ENCODE data around the gene LARP4B.

The LARP4B gene

DNA sequence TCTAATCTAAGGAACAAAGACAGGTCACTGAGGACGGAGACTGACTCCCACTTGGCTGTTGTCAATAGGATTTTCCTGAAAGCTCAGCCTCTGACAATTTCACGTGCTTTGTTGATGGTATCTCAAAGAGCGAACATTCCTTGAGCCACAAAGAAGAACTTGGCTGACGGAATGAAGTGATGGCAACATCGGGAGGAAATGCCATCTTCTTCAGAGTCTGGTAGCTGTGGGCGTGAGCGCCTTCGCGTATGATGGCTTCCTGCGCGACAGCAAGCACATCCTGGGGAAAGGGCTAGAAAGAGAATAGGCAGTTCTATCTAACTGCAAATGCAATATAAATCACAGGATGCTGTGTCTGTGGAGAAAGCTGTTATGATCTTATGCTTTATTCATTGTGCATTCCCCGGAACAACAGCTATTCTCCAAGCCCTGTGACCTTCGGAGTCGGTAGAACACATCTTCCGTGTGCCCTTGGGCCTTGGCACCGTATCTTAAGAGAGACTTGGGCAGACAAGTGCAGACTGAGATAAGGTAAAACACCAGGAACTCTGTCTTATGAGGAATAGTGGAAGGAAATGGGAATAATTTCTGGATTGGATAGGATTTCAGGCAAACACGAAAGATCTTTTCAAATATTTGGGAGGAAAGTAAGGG lies 37.2 kb upstream of the LARP4B start:
- no peaks in the 10 kb centered on the region; the same call in 1 of the 2 replicates for H3K27me3 ChIP-seq (ENCODE audit: low read depth, low read length)
- no peak overlapping the region for H3K27ac ChIP-seq (ENCODE audit: low read length)
- H3K79me2 ChIP-seq (ENCODE audit: low read length) = no peaks in the 10 kb centered on the region
- H3K36me3 ChIP-seq (replicated peaks; ENCODE audit: low read depth, low read length) = no peaks in the 10 kb centered on the region
- TF ChIP-seq EZH2phosphoT487 (IDR thresholded peaks at IDR 0.05; ENCODE audit: low read depth) = no peak
- H3K9me3 ChIP-seq (ENCODE audit: insufficient read depth, low read length) = no peaks in the 10 kb centered on the region
- H3K4me1 ChIP-seq (ENCODE audit: low read length) = peaks cover 8% of the 10 kb centered on the region
- no peak overlapping the region for H2AFZ ChIP-seq (ENCODE audit: low read depth, low read length)
- H3K4me2 ChIP-seq (ENCODE audit: low read length) = no peak overlapping the region
- H4K20me1 ChIP-seq (ENCODE audit: insufficient read depth, low read length) = no peaks in the 10 kb centered on the region
- no peak overlapping the region for H3K4me3 ChIP-seq (ENCODE audit: low read length)
- no peak overlapping the region for H3K9ac ChIP-seq (ENCODE audit: low read length)

DNA sequence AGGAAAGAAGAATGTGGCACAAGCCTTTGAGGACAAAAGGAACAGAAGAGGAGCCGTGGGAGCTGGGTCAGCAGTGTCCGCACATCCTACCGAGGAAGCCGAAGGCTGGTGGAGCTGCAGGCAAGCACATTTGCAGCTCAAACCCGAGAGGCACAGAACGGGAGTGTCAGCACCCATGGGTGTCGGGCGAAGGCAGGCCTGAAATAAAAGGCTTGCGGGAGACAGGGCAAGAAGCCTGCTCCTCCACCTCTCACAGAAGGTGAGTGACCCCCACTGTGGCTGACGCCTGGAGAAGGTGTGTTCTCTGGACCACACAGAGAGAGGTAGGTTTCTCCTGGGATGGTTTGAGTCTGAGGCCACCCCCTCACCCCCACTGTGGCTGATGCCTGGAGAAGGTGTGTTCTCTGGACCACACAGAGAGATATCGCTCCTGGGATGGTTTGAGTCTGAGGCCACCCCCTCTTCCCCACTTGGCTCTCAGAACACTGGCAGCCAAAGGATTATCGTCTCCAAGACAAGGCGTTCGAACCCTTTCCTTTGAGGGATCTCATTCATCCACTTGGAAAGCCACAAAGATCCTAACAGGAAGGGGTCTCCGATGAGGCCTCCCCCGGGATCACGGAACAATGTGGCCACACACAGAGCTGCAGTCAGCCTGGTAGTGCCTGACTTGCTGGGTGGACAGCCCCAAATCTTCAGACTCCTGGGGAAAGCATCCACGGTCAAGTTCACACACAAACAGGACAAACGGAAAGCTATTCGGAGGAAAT lies 35.1 kb upstream of the LARP4B start:
- TF ChIP-seq, protein P1, sequence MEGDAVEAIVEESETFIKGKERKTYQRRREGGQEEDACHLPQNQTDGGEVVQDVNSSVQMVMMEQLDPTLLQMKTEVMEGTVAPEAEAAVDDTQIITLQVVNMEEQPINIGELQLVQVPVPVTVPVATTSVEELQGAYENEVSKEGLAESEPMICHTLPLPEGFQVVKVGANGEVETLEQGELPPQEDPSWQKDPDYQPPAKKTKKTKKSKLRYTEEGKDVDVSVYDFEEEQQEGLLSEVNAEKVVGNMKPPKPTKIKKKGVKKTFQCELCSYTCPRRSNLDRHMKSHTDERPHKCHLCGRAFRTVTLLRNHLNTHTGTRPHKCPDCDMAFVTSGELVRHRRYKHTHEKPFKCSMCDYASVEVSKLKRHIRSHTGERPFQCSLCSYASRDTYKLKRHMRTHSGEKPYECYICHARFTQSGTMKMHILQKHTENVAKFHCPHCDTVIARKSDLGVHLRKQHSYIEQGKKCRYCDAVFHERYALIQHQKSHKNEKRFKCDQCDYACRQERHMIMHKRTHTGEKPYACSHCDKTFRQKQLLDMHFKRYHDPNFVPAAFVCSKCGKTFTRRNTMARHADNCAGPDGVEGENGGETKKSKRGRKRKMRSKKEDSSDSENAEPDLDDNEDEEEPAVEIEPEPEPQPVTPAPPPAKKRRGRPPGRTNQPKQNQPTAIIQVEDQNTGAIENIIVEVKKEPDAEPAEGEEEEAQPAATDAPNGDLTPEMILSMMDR (IDR thresholded peaks at IDR 0.05; ENCODE audit: low read depth, low read length) = no peak
- no peak for TF ChIP-seq EZH2phosphoT487 (IDR thresholded peaks at IDR 0.05; ENCODE audit: low read depth)
- Histone ChIP-seq H3K36me3 (replicated peaks; ENCODE audit: low read depth, low read length) (no peaks in the 10 kb centered on the region), H4K20me1 (ENCODE audit: insufficient read depth, low read length) (no peaks in the 10 kb centered on the region), H2AFZ (ENCODE audit: low read depth, low read length) (no peak overlapping the region), H3K9ac (ENCODE audit: low read length) (no peak overlapping the region), H3K9me3 (ENCODE audit: insufficient read depth, low read length) (no peaks in the 10 kb centered on the region), H3K27ac (ENCODE audit: low read length) (no peak overlapping the region), H3K4me2 (ENCODE audit: low read length) (no peak overlapping the region), H3K4me1 (ENCODE audit: low read length) (no peaks in the 10 kb centered on the region), H3K79me2 (ENCODE audit: low read length) (no peaks in the 10 kb centered on the region), H3K4me3 (ENCODE audit: low read length) (no peak overlapping the region), H3K27me3 (ENCODE audit: low read depth, low read length) (no peaks in the 10 kb centered on the region; the same call in 1 of the 2 replicates)

DNA sequence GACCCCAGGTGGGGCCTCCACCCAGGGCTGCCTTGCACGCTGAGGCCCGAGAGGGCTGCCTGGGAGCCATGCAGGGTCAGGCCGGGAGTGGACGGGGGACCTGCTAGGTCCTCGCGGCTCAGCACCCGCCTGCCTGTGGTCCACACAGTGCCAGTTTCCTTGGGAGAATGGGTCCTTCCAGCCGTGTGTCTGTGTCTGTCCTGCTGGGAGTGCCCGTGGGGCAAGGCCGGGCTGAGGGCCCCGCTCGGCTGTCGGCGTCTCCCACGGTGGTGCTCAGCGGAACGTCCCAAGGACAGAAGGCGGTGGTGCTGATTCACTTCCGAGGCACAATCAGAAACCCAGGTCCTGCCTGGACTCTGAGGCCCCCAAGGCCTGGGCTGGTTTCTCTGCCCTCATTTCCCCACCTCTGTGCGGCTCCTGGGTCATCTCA lies 33.5 kb upstream of the LARP4B start:
- no peaks in the 10 kb centered on the region for H3K36me3 ChIP-seq (replicated peaks; ENCODE audit: low read depth, low read length)
- no peak overlapping the region for H3K4me3 ChIP-seq (ENCODE audit: low read length)
- no peak overlapping the region for H3K9ac ChIP-seq (ENCODE audit: low read length)
- H3K4me2 ChIP-seq (ENCODE audit: low read length) = no peak overlapping the region
- H3K4me1 ChIP-seq (ENCODE audit: low read length) = no peaks in the 10 kb centered on the region
- no peaks in the 10 kb centered on the region for H3K27me3 ChIP-seq (ENCODE audit: low read depth, low read length)
- no peaks in the 10 kb centered on the region for H3K79me2 ChIP-seq (ENCODE audit: low read length)
- no peak overlapping the region for H2AFZ ChIP-seq (ENCODE audit: low read depth, low read length)
- no peak for TF ChIP-seq EZH2phosphoT487 (IDR thresholded peaks at IDR 0.05; ENCODE audit: low read depth)
- TF ChIP-seq, protein P1 (IDR thresholded peaks at IDR 0.05; ENCODE audit: low read depth, low read length) = no peak
- no peaks in the 10 kb centered on the region for H4K20me1 ChIP-seq (ENCODE audit: insufficient read depth, low read length)
- no peak overlapping the region for H3K27ac ChIP-seq (ENCODE audit: low read length)
- no peaks in the 10 kb centered on the region for H3K9me3 ChIP-seq (ENCODE audit: insufficient read depth, low read length)

DNA sequence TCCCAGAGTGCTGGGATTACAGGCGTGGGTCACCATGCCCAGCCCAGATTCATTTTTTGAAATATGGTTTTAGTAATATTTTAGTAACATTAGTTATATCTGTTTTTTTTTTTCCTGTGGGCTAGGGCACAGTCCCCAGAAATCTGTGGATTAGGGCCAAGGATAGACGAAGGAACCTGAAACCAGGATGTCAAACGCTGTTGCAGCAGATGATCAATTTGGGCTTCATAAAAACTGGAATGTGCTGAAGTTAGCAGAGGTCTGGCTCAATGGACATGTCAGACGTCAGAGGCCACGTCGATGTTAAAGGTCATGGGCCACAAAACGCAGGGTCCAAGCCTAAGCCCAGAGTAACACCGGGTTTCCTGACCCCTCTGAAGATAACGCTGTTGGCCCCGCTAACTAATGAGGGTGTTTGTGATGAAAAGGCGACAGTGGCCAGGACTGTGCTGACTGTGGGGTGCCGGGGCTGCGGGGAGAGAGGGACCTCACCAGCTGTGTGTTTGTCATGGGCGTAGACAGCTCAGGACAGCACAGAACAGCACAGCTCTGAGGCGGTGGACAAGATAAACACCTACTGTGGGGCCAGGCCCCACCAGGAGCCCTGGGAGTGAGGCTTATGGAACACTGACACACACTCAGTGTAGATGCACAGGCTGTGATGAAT lies 32.9 kb upstream of the LARP4B start:
- no peaks in the 10 kb centered on the region for H3K27me3 ChIP-seq (ENCODE audit: low read depth, low read length)
- H3K4me2 ChIP-seq (ENCODE audit: low read length) = no peak overlapping the region
- H3K79me2 ChIP-seq (ENCODE audit: low read length) = no peaks in the 10 kb centered on the region
- TF ChIP-seq, protein P1 (IDR thresholded peaks at IDR 0.05; ENCODE audit: low read depth, low read length) = no peak
- no peak for TF ChIP-seq EZH2phosphoT487 (IDR thresholded peaks at IDR 0.05; ENCODE audit: low read depth)
- no peak overlapping the region for H3K4me3 ChIP-seq (ENCODE audit: low read length)
- no peaks in the 10 kb centered on the region for H3K36me3 ChIP-seq (replicated peaks; ENCODE audit: low read depth, low read length)
- no peaks in the 10 kb centered on the region for H3K9me3 ChIP-seq (ENCODE audit: insufficient read depth, low read length)
- H2AFZ ChIP-seq (ENCODE audit: low read depth, low read length) = no peak overlapping the region
- H3K27ac ChIP-seq (ENCODE audit: low read length) = no peak overlapping the region
- H3K9ac ChIP-seq (ENCODE audit: low read length) = no peak overlapping the region
- no peaks in the 10 kb centered on the region for H4K20me1 ChIP-seq (ENCODE audit: insufficient read depth, low read length)
- H3K4me1 ChIP-seq (ENCODE audit: low read length) = no peaks in the 10 kb centered on the region
